Measurements from ENCODE around the gene SH3BP4.

GRCh38 chr2:234947556-234947955 is 4.3 kb upstream of the SH3BP4 start:
- TF ChIP-seq HDAC2 (CRISPR knock-in tag; IDR thresholded peaks at IDR 0.05) (no peak), ZZZ3 (CRISPR knock-in tag; IDR thresholded peaks at IDR 0.05; ENCODE audit: borderline replicate concordance) (no peak), AGO2 (optimal IDR thresholded peaks at IDR 0.05; ENCODE audit: low read depth, low read length) (no peak), CTCF (CRISPR knock-in tag; IDR thresholded peaks at IDR 0.05) (no peak), ZNF558 (CRISPR knock-in tag; IDR thresholded peaks at IDR 0.05; ENCODE audit: borderline replicate concordance) (no peak), ZNF3 (CRISPR knock-in tag; IDR thresholded peaks at IDR 0.05) (no peak), ZNF383 (CRISPR knock-in tag; IDR thresholded peaks at IDR 0.05; ENCODE audit: borderline replicate concordance) (no peak)

Data from HepG2 (cell line).